Measurements from ENCODE around the gene UBR3. TPM values are rescaled to one million over a fixed set of nuclear protein-coding genes. Genes with fewer than 3 reads are reported as not detected.
A peak's percentile ranks its signal among the peaks of the same experiment; 100 is the strongest.
"Not testable (repeated sequence)": the region's sequence is repeated elsewhere in the genome, so short reads cannot be mapped to it uniquely, and the experiment has no call there.

Gene UBR3
- total RNA-seq, 2 donors from 2014 or later: 20.4 to 24.8 TPM

DNA sequence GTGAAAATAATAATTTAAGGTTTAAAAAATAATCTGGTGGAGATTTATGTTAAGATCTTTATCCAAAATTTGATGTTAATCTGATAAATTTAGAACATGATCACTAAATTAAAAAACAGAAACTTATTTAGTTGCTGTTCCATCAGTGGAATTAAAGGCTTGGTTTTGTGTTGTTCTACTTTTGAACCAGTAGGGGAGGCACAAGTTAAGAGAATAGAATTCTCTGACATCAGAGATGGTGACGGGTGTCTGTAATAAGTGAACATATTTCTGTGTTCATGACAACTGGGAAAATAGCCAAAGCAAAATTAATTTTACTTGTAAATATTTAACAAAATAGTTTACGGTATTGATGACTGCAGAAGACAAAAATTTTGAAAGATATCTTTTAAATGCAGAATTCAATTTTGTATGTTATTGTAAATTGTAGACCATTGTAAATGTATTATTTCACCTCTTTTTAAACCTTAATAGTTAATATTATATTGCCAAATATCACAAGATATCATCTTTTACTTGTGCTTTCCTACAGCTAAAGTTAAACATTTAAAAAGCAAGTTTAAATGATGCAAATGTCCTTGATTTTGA, 106.0 kb downstream of the UBR3 start:
- no peaks in the 10 kb centered on the region for H3K27me3 ChIP-seq (ENCODE audit: control insufficient read depth, insufficient read depth, low read length, poor library complexity, severe bottlenecking)
- Mint-ChIP-seq H3K4me3 (no peak overlapping the region), H3K27ac (no peak overlapping the region), H3K9me3 (no peaks in the 10 kb centered on the region), H3K4me1 (no peaks in the 10 kb centered on the region), H3K27me3 (ENCODE audit: insufficient read depth) (no peaks in the 10 kb centered on the region), H3K36me3 (ENCODE audit: low read depth) (peaks cover 12% of the 10 kb centered on the region)
- whole genome bisulfite sequencing, 2 experiments (ENCODE audit: insufficient coverage in 1 of 2, insufficient read length in 1 of 2): 72% methylated on average over 2 of the region's 2 CpGs; no CpG with 5 or more reads in 1 of the 2 experiments
- H3K4me3 ChIP-seq (ENCODE audit: low read length): no peak overlapping the region
- no peak overlapping the region for H3K27ac ChIP-seq (ENCODE audit: low read depth, low read length)
- no peaks in the 10 kb centered on the region for H3K4me1 ChIP-seq (ENCODE audit: control insufficient read depth, insufficient read depth, low read length)
- no peak overlapping the region for H3K9ac ChIP-seq (ENCODE audit: extremely low read depth, low read length, poor library complexity, severe bottlenecking)
- peak; percentile 86 for TF ChIP-seq CTCF (conservative IDR thresholded peaks at IDR 0.05)
- H3K36me3 ChIP-seq (ENCODE audit: control insufficient read depth, insufficient read depth, low read length): no peaks in the 10 kb centered on the region
- no peak for DNase-seq
- no peaks in the 10 kb centered on the region for H3K9me3 ChIP-seq (ENCODE audit: control insufficient read depth, low read length)

- H3K9ac ChIP-seq (ENCODE audit: extremely low read depth, low read length, poor library complexity, severe bottlenecking); H3K27ac Mint-ChIP-seq; H3K27ac ChIP-seq (ENCODE audit: low read depth, low read length); H3K27me3 ChIP-seq (ENCODE audit: control insufficient read depth, insufficient read depth, low read length, poor library complexity, severe bottlenecking); DNase-seq; H3K4me1 ChIP-seq (ENCODE audit: control insufficient read depth, insufficient read depth, low read length); H3K9me3 Mint-ChIP-seq; H3K9me3 ChIP-seq (ENCODE audit: control insufficient read depth, low read length); H3K4me1 Mint-ChIP-seq; H3K4me3 Mint-ChIP-seq; H3K27me3 Mint-ChIP-seq (ENCODE audit: insufficient read depth); H3K4me3 ChIP-seq (ENCODE audit: low read length); H3K36me3 ChIP-seq (ENCODE audit: control insufficient read depth, insufficient read depth, low read length): not testable (repeated sequence)
- peaks cover 10% of the 10 kb centered on the region for H3K36me3 Mint-ChIP-seq (ENCODE audit: low read depth)
- WGBS, 2 experiments (ENCODE audit: insufficient coverage in 1 of 2, insufficient read length in 1 of 2): 97 to 100% methylated on average over 3 to 5 of the region's 5 CpGs
Observed at GRCh38 chr2:169936652-169937051, 109.4 kb downstream of the UBR3 start.

- 93% methylated on average over 1 of the region's 1 CpG; no CpG with 5 or more reads in 1 of the 2 experiments for WGBS, 2 experiments (ENCODE audit: insufficient coverage in 1 of 2, insufficient read length in 1 of 2)
- Histone ChIP-seq H3K9me3 (ENCODE audit: control insufficient read depth, low read length) (no peaks in the 10 kb centered on the region), H3K9ac (ENCODE audit: extremely low read depth, low read length, poor library complexity, severe bottlenecking) (no peak overlapping the region), H3K4me3 (ENCODE audit: low read length) (no peak overlapping the region), H3K36me3 (ENCODE audit: control insufficient read depth, insufficient read depth, low read length) (peaks cover 4% of the 10 kb centered on the region), H3K4me1 (ENCODE audit: control insufficient read depth, insufficient read depth, low read length) (peaks cover 4% of the 10 kb centered on the region), H3K27ac (ENCODE audit: low read depth, low read length) (no peak overlapping the region), H3K27me3 (ENCODE audit: control insufficient read depth, insufficient read depth, low read length, poor library complexity, severe bottlenecking) (no peaks in the 10 kb centered on the region)
- H3K27ac Mint-ChIP-seq: no peak overlapping the region
- no peak overlapping the region for H3K4me3 Mint-ChIP-seq
- DNase-seq: no peak
- no peaks in the 10 kb centered on the region for H3K27me3 Mint-ChIP-seq (ENCODE audit: insufficient read depth)
- H3K4me1 Mint-ChIP-seq: peaks cover 14% of the 10 kb centered on the region
- H3K9me3 Mint-ChIP-seq: no peaks in the 10 kb centered on the region
- peaks cover 4% of the 10 kb centered on the region for H3K36me3 Mint-ChIP-seq (ENCODE audit: low read depth)
- no peak for TF ChIP-seq CTCF (conservative IDR thresholded peaks at IDR 0.05)
Observed at GRCh38 chr2:169945515-169945914, 118.3 kb downstream of the UBR3 start.

- Mint-ChIP-seq H3K27me3 (ENCODE audit: insufficient read depth) (no peaks in the 10 kb centered on the region), H3K4me3 (no peak overlapping the region), H3K4me1 (peaks cover 16% of the 10 kb centered on the region), H3K27ac (no peak overlapping the region), H3K9me3 (no peaks in the 10 kb centered on the region), H3K36me3 (ENCODE audit: low read depth) (peaks cover 4% of the 10 kb centered on the region)
- DNase-seq: no peak
- TF ChIP-seq CTCF (conservative IDR thresholded peaks at IDR 0.05): no peak
- Histone ChIP-seq H3K4me3 (ENCODE audit: low read length) (no peak overlapping the region), H3K36me3 (ENCODE audit: control insufficient read depth, insufficient read depth, low read length) (peaks cover 4% of the 10 kb centered on the region), H3K9ac (ENCODE audit: extremely low read depth, low read length, poor library complexity, severe bottlenecking) (no peak overlapping the region), H3K9me3 (ENCODE audit: control insufficient read depth, low read length) (no peaks in the 10 kb centered on the region), H3K4me1 (ENCODE audit: control insufficient read depth, insufficient read depth, low read length) (peaks cover 4% of the 10 kb centered on the region), H3K27ac (ENCODE audit: low read depth, low read length) (no peak overlapping the region), H3K27me3 (ENCODE audit: control insufficient read depth, insufficient read depth, low read length, poor library complexity, severe bottlenecking) (no peaks in the 10 kb centered on the region)
- 95% methylated on average over 1 of the region's 2 CpGs; no CpG with 5 or more reads in 1 of the 2 experiments for WGBS, 2 experiments (ENCODE audit: insufficient coverage in 1 of 2, insufficient read length in 1 of 2)
Observed at GRCh38 chr2:169946092-169946491, 118.8 kb downstream of the UBR3 start.

All from endodermal cell (in vitro differentiated cells).